ENCODE data around the gene CHSY1.
"Not testable (repeated sequence)": the region's sequence is repeated elsewhere in the genome, so short reads cannot be mapped to it uniquely, and the experiment has no call there.

CHSY1 gene

GRCh38 chr15:101244036-101244781, 7.6 kb downstream of the CHSY1 start:
- DNase-seq, result no peak

GRCh38 chr15:101243420-101243819, 8.4 kb downstream of the CHSY1 start:
- DNase-seq, result no peak

DNA sequence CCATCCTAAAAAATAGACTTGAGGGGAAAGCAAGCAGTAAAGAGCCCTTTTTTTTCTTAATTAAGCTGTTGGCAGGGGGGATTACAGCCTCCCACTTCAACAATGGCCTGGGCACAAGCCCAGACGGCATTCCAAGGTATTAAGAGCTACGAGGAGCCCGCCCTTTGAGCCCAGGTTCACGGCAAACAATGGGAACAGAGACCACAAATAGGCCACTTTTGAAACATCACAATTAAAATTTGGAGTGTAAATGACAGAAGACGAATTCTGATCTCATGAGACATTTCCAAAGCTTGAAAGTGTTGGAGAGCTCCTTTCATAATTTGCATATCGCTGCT, 8.9 kb downstream of the CHSY1 start:
- no peak for DNase-seq

- DNase-seq, result no peak
Measured at GRCh38 chr15:101242160-101242998, 9.5 kb downstream of the CHSY1 start.

- no peak for DNase-seq
Measured at GRCh38 chr15:101240358-101240757, 11.5 kb downstream of the CHSY1 start.

- DNase-seq, result no peak
Measured at GRCh38 chr15:101239724-101240136, 12.1 kb downstream of the CHSY1 start.

DNA sequence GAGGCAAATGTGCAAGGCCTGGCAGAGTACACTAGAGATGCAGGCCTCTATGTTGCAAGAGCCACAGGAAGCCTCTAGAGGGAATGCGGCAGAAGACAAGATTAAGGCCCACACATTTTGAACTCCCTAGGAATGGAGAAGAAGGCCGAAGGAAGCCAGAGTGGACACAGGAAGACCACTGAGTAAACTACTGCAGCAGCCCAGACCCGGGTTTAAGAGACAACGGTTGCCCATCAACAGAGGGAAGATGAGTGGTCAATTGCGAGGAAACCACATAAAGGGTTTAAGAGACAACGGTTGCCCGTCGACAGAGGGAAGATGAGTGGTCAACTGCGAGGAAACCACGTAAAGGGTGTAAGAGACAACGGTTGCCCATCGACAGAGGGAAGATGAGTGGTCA, 14.6 kb downstream of the CHSY1 start:
- DNase-seq, result no peak

- no peak for DNase-seq
Measured at GRCh38 chr15:101233651-101234280, 18.1 kb downstream of the CHSY1 start.

GRCh38 chr15:101232677-101233076, 19.2 kb downstream of the CHSY1 start:
- no peak for DNase-seq

DNA sequence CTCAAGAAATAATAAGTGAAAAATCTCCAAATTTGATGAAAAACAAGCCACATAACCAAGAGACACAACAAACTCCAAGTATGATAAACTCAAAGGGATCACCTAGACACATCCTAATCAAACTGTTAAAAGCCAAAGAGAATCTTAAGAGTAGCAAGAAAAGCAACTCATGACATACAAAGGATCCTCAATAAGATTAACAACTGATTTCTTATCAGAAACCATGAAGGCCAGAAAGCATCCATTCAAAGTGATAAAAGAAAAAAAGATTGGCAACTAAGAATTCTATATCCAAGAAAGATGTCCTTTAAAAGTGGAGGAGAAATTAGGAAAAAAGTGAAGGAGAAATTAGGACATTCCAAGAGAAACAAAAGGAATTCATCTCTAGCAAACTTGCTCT, 23.5 kb downstream of the CHSY1 start:
- DNase-seq, result no peak

DNA sequence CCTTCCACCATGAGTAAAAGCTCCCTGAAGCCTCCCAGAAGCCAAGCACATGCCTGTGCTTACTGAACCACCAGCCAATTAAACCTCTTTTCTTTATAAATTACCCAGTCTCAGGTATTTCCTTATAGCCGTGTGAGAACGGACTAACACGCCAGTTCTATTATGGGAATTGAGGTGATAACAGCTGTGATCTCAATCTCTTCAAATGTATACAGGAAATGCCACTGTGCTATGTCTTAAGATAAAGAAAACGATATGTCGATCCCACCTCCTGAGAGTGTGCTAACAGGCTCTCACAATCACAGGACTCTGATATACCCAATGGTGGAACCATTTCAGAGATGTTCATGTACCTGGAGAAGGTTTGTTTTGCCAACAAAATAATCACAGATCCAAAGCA, 26.2 kb downstream of the CHSY1 start:
- DNase-seq, result no peak

DNA sequence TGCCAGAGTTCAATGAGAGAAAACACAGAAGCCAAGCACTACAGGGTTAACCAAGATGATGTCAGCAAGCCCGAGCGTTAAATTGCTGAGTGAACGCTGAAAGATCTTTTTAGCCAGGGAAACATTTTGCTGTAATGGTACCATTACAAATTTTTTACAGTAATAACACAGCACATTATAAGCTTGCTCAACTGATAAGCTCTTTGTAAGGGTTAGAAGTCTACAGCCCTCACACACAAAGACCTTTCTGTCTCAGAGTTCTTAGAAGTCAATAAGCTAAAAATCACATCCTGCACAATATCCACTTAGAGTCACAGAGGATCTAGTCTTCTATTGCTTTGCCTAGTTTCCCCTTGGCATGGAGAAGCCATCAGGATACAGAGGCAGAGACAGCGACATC, 29.9 kb downstream of the CHSY1 start:
- no peak for DNase-seq

DNA sequence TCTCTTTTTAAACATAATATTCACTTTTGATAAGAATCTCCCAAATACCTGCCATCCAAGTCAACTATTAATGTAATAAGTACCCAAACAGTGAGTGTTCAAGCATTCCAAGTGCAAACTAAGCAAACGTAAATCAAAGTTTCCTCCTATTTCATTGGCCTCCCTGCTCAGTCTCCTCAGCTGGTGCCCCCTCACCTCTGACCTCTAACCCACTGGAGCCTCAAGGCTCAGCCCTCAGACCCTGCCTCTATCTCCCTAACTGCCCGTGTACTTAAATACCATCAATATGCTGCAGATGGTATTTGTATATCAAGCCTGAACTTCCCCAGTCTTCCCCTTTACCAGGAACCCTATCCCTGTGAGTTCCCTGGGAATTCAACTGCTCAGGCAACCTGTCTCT, 31.8 kb downstream of the CHSY1 start:
- DNase-seq, result no peak

GRCh38 chr15:101219441-101219840, 32.4 kb downstream of the CHSY1 start:
- DNase-seq, result no peak

DNA sequence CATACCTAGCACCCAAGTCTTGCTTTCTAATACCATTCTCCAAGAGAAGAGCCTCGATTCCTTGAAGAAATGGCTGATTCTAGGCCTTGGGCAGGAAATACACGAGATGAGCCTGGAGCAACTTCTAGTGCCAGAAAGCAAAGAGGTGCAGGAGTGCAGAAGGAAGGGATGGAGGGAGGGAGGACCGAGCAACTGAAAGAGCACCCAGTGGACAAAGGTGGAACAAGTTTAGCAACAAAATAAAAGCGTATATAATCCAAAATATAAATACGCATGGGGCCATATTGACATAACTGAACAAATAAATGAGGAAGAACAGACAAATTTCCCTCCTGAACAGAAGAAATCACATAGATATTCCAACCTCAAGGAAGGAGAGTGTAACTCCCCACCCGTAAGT, 34.4 kb downstream of the CHSY1 start:
- DNase-seq, result no peak

GRCh38 chr15:101216100-101216499, 35.7 kb downstream of the CHSY1 start:
- no peak for DNase-seq

DNA sequence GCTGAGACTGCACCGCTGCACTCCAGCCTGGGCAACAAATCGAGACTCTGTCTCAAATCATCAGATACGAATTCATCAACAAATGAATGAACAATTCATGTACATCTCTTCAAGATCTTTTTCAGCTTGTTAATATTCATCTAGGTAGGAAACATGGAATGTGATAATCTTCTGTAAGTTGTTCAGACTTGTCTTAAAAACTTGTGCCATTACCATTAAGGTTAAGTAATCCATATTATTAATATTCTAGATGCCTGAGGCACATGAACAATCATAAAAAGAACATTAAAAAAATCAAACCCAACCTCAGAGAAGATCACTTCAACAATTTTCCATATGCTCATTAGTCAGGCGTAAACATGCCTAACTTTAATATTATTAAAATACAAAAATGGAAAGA, 36.2 kb downstream of the CHSY1 start:
- DNase-seq, result no peak

- not testable (repeated sequence) for DNase-seq
Measured at GRCh38 chr15:101214435-101215097, 37.3 kb downstream of the CHSY1 start.

- no peak for DNase-seq
Measured at GRCh38 chr15:101213570-101213969, 38.3 kb downstream of the CHSY1 start.

- DNase-seq, result no peak
Measured at GRCh38 chr15:101213147-101213546, 38.7 kb downstream of the CHSY1 start.

- no peak for DNase-seq
Measured at GRCh38 chr15:101211897-101212296, 40.0 kb downstream of the CHSY1 start.

GRCh38 chr15:101210466-101210865, 41.4 kb downstream of the CHSY1 start:
- DNase-seq, result no peak

DNA sequence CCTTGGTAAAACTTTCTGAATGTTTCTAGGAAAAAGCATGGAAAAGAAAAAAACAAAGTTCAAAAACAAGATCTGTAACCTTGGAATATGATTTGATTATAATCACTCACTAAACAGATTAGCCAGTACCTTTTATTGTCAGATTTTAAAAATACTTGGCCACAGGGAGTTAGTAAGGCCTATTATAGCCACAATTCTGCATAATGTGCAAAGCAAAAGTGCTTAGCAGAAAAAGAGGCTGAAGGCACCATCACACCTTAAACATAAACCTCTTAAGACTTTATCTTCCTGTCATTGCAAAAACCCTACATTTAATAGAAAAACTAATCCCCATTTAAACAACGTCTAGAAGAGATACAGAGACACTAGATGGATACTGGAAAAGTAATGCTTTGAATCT, 41.8 kb downstream of the CHSY1 start:
- DNase-seq, result no peak
